RWPE2 (cell line): ENCODE data around the gene DZIP3.

Source experiments
- ATAC-seq: fragments of 200-7000 bp; cut with Tn5 transposase; 3 replicates; pipeline ENCODE4 v1.9.1; 2021; ENCODE audit warnings: low read depth
- DNase-seq: peaks from one replicate; pipeline ENCODE4 v3.0.0-alpha.2; 2020; ENCODE audit warnings: low spot score
- H3K27ac ChIP-seq: fragments of 450-650 bp; 2 replicates; pipeline ENCODE4 v1.5.1; 2017; ENCODE audit warnings: mild to moderate bottlenecking; ENCODE audit not compliant: poor library complexity, severe bottlenecking
- H3K27me3 ChIP-seq: fragments of 250-450 bp; sonication (Bioruptor Pico); 2 replicates; pipeline ENCODE4 v1.5.1; 2021; ENCODE audit warnings: mild to moderate bottlenecking, moderate library complexity; ENCODE audit not compliant: insufficient read depth, poor library complexity, severe bottlenecking
- H3K36me3 ChIP-seq: fragments of 250-450 bp; sonication (Bioruptor Pico); 2 replicates; pipeline ENCODE4 v1.5.1; 2020; ENCODE audit warnings: low read depth, mild to moderate bottlenecking, moderate library complexity
- H3K4me1 ChIP-seq: fragments of 250-450 bp; sonication (Bioruptor Pico); 2 replicates; pipeline ENCODE4 v1.5.1; 2021; ENCODE audit warnings: mild to moderate bottlenecking, moderate library complexity; ENCODE audit not compliant: insufficient read depth, poor library complexity, severe bottlenecking
- H3K4me3 ChIP-seq: fragments of 250-450 bp; sonication (Bioruptor Pico); 2 replicates; pipeline ENCODE4 v1.5.1; 2021; ENCODE audit warnings: mild to moderate bottlenecking, moderate library complexity; ENCODE audit not compliant: severe bottlenecking
- H3K9me3 ChIP-seq: fragments of 250-450 bp; sonication (Bioruptor Pico); 2 replicates; pipeline ENCODE4 v1.5.1; 2021; ENCODE audit warnings: mild to moderate bottlenecking, moderate library complexity; ENCODE audit not compliant: severe bottlenecking
- TF ChIP-seq, protein P1 (sequence below): fragments of 450-650 bp; IDR thresholded peaks from one replicate; pipeline ENCODE4 v1.5.1; 2017; ENCODE audit warnings: mild to moderate bottlenecking, moderate library complexity; ENCODE audit not compliant: poor library complexity, severe bottlenecking

Gene DZIP3

DNA sequence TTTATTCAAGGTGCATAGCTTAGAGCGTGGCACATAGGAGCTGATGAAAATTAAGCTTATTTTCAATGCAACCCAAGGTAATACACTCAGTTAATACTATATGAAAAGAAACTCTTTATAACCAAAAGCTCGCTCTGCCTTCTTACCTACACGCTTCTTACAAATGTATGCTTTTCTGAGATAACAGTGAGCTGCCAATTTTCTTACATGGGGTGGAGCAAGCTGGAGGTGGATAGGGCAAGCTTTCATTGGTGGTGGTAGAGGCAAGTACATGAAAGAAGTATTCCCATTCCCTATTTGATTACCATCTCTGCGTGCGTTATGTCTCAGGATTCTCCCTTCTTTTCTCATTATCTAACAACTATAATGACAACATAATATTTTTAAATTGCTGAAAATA, 8.9 kb downstream of the DZIP3 start:
- no peaks in the 10 kb centered on the region for H3K9me3 ChIP-seq
- no peaks in the 10 kb centered on the region for H3K27me3 ChIP-seq
- H3K36me3 ChIP-seq = no peaks in the 10 kb centered on the region
- peaks cover 2% of the 10 kb centered on the region for H3K4me1 ChIP-seq
- ATAC-seq (no peak), DNase-seq (no peak)
- no peak overlapping the region for H3K4me3 ChIP-seq
- no peak overlapping the region for H3K27ac ChIP-seq
- TF ChIP-seq, protein P1, sequence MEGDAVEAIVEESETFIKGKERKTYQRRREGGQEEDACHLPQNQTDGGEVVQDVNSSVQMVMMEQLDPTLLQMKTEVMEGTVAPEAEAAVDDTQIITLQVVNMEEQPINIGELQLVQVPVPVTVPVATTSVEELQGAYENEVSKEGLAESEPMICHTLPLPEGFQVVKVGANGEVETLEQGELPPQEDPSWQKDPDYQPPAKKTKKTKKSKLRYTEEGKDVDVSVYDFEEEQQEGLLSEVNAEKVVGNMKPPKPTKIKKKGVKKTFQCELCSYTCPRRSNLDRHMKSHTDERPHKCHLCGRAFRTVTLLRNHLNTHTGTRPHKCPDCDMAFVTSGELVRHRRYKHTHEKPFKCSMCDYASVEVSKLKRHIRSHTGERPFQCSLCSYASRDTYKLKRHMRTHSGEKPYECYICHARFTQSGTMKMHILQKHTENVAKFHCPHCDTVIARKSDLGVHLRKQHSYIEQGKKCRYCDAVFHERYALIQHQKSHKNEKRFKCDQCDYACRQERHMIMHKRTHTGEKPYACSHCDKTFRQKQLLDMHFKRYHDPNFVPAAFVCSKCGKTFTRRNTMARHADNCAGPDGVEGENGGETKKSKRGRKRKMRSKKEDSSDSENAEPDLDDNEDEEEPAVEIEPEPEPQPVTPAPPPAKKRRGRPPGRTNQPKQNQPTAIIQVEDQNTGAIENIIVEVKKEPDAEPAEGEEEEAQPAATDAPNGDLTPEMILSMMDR = no peak

DNA sequence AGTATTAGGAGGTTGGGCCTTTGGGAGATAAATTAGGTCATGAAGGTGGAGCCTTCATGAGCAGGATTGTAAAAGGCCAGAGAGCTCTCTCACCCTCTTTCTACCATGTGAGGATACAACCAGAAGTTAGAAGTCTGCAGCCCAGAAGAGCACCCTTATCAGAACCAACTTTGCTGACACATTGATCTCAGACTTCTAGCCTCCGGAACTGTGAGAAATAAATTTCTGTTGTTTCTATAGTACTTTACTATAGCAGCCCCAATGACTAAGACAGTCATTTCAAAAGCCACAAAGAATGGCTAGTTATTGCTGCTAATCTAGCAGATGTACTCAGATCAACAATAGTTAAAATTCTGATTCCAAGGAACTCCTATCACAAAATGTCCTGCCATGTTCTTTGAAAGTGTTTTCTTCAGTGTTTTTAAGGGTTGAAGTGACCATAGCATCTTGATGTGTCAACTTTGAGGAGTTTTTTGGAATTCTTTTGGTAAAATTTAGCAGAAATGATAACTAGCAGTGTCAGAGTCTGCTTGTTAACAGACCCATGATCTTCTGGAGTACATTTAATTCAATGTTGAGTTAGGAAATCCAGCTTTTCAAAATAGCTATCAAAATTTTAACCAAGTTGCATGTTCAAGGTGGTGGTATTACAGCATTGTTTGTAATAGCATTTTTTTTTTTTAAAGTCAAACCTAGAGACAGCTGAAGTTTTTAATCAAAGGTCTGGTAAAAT, 10.3 kb downstream of the DZIP3 start:
- Histone ChIP-seq H3K4me1 (peaks cover 15% of the 10 kb centered on the region), H3K36me3 (no peaks in the 10 kb centered on the region), H3K9me3 (no peaks in the 10 kb centered on the region), H3K27ac (no peak overlapping the region), H3K4me3 (no peak overlapping the region), H3K27me3 (no peaks in the 10 kb centered on the region)
- TF ChIP-seq, protein P1 = no peak
- no peak for DNase-seq
- no peak for ATAC-seq

DNA sequence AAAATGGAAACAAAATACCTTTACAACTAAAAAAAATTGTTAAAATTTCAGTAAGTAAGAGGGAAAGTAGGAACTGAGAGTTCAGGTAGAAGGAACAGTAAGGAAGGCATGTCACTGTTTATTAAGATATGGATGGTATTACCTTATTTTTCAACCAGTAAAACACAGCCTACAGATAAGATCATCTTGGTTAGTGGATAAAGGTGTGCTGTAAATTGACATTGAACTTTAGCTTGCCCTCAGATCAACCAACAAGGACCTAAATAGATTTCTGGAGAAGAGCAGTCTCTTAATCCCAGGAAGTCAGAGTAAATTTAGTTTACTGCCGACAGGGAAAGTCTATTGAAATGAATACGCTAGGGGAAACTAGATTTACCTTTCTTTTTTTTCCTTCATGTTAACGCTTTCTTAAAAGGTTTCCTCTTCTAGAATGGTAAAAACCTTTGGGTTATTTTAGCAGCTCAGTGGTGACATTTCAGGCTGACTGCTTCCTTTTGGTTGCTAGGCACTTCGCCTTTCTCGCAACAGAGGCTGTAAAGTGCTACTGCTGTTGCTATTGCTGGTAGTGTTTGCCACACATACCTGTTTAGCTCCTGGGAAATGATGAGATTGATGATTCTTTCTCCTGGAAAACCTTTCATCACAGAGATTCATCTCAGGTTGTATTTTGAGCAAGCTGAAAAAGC, 12.9 kb downstream of the DZIP3 start:
- no peaks in the 10 kb centered on the region for H3K36me3 ChIP-seq
- H3K27me3 ChIP-seq = no peaks in the 10 kb centered on the region
- TF ChIP-seq, protein P1 = no peak
- no peaks in the 10 kb centered on the region for H3K9me3 ChIP-seq
- no peak overlapping the region for H3K4me3 ChIP-seq
- ATAC-seq = no peak
- peaks cover 16% of the 10 kb centered on the region for H3K4me1 ChIP-seq
- no peak overlapping the region for H3K27ac ChIP-seq
- no peak for DNase-seq

DNA sequence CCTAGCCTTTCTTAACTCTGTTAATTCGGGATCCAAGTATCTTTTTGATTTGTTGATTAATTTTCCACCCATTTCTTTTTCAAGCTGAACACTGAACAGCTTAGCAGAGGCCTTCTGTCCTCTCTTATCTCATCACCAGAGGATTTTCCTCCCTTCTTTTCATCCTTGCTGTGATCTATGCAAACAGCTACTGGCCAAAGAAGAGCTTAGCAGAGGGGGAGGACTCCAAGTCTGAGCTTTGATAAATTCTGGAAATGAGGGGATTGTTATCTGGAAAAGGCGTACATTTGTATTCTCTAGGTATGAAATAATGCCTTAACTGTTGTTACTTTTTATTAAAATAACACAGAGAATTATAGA, 13.4 kb downstream of the DZIP3 start:
- peaks cover 16% of the 10 kb centered on the region for H3K4me1 ChIP-seq
- H3K9me3 ChIP-seq = no peaks in the 10 kb centered on the region
- no peaks in the 10 kb centered on the region for H3K27me3 ChIP-seq
- ATAC-seq (no peak), DNase-seq (no peak)
- TF ChIP-seq, protein P1 = no peak
- H3K4me3 ChIP-seq = no peak overlapping the region
- no peaks in the 10 kb centered on the region for H3K36me3 ChIP-seq
- no peak overlapping the region for H3K27ac ChIP-seq

DNA sequence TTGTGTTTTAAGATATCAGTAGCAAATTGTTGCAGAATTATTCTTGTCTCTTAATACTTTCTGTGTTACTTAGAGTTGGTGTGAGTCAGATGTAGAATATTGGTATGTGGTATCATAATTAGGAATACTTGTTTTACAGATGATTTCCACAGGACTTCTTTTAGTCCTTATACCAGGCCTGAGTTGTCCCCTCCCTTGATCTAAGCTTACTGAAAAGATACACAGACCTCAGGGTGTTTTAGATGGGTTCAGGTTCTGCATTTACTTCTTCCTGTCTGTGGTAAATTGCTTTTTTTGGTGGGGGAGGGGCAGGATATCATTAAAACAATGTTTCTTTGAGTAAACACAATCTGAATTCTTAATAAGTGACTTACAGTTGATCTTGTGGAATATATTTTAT, 14.2 kb downstream of the DZIP3 start:
- ATAC-seq = peak; percentile 49; the same call in 1 of the 3 replicates
- H3K27ac ChIP-seq = no peak overlapping the region
- TF ChIP-seq, protein P1 = no peak
- H3K27me3 ChIP-seq = no peaks in the 10 kb centered on the region
- no peaks in the 10 kb centered on the region for H3K36me3 ChIP-seq
- H3K4me1 ChIP-seq = peaks cover 16% of the 10 kb centered on the region
- DNase-seq = no peak
- no peaks in the 10 kb centered on the region for H3K9me3 ChIP-seq
- no peak overlapping the region for H3K4me3 ChIP-seq
